Measurements from ENCODE around the gene CDKN1C.

CDKN1C gene

DNA sequence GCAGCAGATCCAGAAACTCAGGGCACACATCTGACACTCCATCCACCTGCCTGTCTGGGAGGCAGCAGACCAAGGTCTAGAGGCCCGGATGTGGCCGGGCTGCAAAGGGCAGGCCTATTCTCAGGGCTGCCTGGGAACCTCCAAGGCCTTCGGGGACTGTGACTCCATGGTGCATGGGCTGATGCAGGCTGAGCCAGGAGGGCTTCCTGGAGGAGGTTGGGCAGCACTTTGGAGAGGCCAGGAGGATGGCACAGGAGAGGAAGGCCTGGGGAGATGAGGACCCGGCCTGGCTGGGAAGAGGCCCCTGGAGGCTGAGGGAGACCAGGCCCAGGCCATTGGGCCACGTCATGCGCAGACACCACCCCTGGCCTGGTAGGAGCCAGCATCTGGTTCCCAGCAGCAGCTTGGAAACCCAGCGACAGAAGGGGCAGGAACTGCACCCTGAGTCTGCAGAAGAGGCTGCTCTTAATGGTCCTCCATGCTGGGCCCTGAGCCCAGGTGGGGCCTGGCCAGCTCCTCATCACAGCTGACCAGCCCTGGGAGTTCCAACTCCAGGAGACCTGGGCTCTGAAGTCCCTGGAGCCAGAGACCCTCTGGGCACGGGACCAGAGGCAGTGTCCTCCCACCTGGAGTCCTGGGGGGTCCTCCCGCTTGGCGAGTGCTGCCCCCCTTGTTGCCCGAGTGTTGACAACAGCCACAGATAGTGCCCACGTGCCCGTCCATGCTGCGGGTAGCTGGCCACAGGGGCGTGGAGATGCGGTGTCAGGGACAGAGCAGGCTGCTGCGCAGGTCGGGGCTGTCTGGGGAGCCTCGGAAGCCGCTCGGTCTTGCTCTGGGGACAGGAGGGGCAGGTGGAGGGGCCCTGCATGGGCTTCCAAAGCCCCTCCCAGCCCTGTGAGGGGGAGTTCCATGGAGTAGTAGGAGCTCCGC, 38.1 kb upstream of the CDKN1C start:
- DNase-seq (ENCODE audit: low spot score): no peak

DNA sequence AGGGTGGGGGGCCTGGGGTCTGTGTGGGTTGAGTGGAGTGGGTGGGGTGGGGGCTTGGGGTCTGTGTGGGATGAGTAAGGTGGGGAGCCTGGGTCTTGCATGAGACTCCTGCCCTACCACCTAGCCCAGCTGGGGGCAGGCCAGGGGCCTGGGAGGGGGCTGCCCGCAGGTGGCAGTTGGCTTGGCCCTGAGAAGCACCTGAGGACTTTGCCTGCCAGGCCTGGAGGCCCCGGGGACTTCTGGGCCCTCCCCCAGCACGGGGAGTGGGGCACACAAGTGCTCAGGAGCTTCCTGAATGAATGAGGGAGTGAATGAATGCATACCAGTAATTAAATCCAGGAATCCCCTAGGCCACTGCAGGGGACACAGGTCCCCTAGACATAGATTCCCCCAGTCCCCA, 37.1 kb upstream of the CDKN1C start:
- DNase-seq (ENCODE audit: low spot score): no peak

- DNase-seq (ENCODE audit: low spot score): no peak
These were observed 36.3 kb upstream of the CDKN1C start for GRCh38 chr11:2921742-2922493.

GRCh38 chr11:2921261-2921660, 35.7 kb upstream of the CDKN1C start:
- no peak for DNase-seq (ENCODE audit: low spot score)

DNA sequence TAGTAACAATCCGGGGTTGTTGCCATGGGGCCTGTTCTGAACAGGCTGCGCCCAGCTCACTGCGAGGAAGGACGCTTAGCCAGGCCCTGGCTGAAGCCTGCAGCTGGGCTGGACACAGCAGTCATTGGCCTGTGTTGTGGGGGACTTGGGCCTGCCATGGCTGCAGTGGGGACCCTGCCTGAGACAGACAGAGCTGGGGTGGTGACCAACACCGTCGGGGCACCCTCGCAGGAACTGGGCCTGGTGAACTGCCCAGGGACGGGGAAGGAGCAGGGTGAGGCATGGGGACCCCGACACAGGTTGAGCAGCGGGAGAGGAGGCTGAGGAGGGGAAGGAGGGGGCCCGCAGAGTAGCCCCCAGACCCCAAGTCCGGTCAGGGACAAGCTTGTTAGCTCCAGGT, 34.8 kb upstream of the CDKN1C start:
- DNase-seq (ENCODE audit: low spot score): no peak

GRCh38 chr11:2919837-2920236, 34.3 kb upstream of the CDKN1C start:
- no peak for DNase-seq (ENCODE audit: low spot score)

GRCh38 chr11:2919188-2919587, 33.6 kb upstream of the CDKN1C start:
- DNase-seq (ENCODE audit: low spot score): no peak

DNA sequence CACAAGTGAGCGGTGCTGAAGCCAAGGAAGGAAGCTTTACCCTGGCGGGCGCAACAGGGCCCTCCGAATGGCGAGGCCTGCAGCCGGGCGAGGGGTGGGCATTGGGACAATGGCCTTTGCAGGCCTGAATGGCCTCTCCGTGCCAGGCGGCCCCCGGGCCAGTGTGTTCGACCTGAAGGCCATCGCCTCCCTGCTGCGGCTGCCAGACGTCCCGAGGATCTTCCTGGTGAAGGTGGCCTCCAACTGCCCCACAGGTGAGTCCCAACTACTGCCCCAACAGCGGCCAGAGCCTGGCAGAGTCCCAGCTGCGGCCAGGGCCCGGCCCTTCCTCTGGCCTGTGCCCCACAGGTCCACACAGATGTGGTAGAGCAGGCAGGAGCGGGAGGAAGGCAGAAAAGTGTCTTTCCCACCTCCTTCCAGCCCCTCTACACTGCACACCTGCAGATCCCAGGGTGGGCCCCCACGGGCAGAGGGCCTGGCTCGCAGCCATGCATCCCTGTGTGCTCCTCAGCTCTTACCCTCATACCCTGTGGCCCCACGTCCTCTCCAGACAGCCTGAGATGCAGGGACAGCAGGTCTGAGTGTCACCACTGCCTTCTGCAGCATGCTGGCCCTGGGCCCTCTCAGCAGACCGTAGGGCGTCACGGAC, 32.4 kb upstream of the CDKN1C start:
- no peak for DNase-seq (ENCODE audit: low spot score)

DNA sequence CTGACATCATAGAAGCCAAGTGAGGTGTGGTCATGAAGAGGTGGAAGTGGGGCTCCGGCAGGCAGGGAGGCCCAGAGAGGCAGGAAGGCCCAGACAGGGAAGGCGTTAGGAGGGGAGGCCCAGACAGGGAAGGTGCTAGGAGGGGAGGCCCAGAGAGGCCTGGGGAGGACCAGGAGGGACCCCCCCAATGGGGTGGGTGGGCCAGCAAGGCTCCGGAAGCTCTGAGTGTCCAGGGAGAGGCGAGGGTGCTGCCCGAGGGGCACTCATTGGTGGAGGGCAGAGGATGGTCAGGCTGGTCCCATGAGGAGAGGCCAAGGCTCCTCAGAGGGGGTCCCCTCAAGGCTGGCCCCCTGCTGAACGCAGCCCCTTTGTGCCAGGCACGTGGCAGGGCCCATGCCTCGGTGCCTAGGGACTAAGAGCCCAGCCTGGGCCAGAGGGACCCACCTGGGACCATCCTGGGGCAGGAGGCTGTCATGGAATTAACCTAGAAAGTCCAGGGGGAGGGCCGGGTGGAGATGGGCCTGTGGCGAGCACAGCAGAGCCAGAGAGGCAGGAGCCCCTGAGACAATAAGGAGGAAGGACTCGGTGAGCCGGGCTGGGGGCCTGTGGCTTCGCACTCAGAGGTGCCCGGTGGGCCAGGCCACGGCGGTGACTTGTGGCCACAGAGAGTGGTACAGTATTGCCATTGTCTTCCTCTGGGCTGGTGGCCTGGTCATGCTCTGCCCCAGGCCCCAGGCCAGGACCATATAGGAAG, 31.5 kb upstream of the CDKN1C start:
- no peak for DNase-seq (ENCODE audit: low spot score)

- DNase-seq (ENCODE audit: low spot score): no peak
These were observed 30.7 kb upstream of the CDKN1C start for GRCh38 chr11:2916114-2916891.

- no peak for DNase-seq (ENCODE audit: low spot score)
These were observed 29.9 kb upstream of the CDKN1C start for GRCh38 chr11:2915473-2915872.

GRCh38 chr11:2914455-2915195, 29.1 kb upstream of the CDKN1C start:
- no peak for DNase-seq (ENCODE audit: low spot score)

DNA sequence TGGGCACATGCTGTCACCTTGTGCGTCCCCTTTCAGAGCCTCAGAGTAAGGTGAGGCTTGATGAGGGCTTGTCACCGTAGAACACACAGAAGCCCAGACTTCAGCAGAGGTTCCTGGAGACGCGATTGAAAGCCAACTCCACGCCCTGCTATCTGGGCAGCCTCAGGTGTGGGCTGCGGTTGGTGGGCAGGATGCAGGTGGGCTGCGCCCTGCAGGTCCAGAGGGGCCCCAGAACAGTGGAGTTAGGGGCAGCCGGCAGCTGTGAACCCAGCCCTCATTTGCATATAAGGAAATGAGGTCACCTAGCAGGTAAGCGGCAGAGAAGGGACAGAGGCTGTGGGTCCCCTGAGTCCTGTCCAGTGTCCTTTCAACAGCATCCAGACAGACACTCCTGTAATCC, 28.2 kb upstream of the CDKN1C start:
- DNase-seq (ENCODE audit: low spot score): no peak

GRCh38 chr11:2913019-2913431, 27.4 kb upstream of the CDKN1C start:
- no peak for DNase-seq (ENCODE audit: low spot score)

GRCh38 chr11:2912498-2912897, 26.9 kb upstream of the CDKN1C start:
- no peak for DNase-seq (ENCODE audit: low spot score)

- DNase-seq (ENCODE audit: low spot score): no peak
These were observed 26.3 kb upstream of the CDKN1C start for GRCh38 chr11:2911785-2912391.

DNA sequence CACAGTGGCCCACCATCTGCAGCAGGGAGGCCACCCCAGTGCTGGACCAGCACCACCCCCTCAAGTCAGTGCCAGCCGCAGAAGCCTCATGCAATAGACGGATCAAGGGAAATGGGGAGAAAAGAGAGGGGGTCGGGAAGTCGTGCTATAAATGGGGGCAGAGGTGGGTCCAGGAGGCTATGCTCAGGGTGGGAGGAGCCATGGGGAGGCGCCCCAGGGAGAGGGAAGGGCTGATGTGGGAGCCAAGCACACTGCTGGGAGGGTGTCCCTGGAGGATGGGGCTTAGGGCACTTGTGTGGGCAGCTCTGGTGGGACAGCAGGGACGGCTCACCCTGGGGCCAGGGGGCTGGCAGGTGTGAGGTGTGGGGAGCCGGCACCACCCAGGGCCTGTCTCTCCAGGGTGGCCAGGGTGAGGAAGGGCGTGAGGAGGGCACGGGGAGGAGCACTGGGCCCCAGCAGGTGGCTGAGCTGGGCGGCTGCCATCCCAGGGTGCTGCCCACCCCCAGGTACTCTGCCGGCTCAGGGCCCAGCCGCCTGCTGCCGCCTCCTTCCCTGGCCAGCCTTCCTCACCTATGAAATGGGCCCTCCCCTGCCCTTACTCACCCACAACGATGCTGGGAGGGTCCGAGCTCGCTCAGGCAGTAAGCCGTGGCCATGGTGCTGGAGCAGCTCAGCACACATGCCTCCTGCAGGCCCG, 25.7 kb upstream of the CDKN1C start:
- no peak for DNase-seq (ENCODE audit: low spot score)

GRCh38 chr11:2910401-2910955, 24.9 kb upstream of the CDKN1C start:
- no peak for DNase-seq (ENCODE audit: low spot score)

All from CD4-positive, alpha-beta T cell treated with Interleukin-2 at 100 ng/mL for 4 hours (primary cell).